Activated naive CD8-positive, alpha-beta T cell treated with anti-CD3 and anti-CD28 coated beads for 36 hours (primary cell): Measurements from ENCODE around the gene PLEKHA6. TPM values are rescaled to one million over a fixed set of nuclear protein-coding genes. Genes with fewer than 3 reads are reported as not detected.
A peak's percentile ranks its signal among the peaks of the same experiment; 100 is the strongest.

ENCODE experiments used
- DNase-seq: peaks from one replicate; pipeline ENCODE4 v3.0.0; 2021
- H3K27ac Mint-ChIP-seq: one replicate; pipeline ENCODE4 v1.8.0; 2022; ENCODE audit warnings: mild to moderate bottlenecking, moderate library complexity, mixed read lengths
- H3K27me3 Mint-ChIP-seq: one replicate; pipeline ENCODE4 v1.8.0; 2022; ENCODE audit warnings: mild to moderate bottlenecking, mixed read lengths
- H3K36me3 Mint-ChIP-seq: one replicate; pipeline ENCODE4 v1.8.0; 2021; ENCODE audit warnings: mild to moderate bottlenecking, mixed read lengths
- H3K4me1 Mint-ChIP-seq: one replicate; pipeline ENCODE4 v1.8.0; 2021; ENCODE audit warnings: mixed read lengths
- H3K4me3 Mint-ChIP-seq: one replicate; pipeline ENCODE4 v1.8.0; 2022; ENCODE audit warnings: mild to moderate bottlenecking, moderate library complexity, mixed read lengths
- H3K9me3 Mint-ChIP-seq: one replicate; pipeline ENCODE4 v1.8.0; 2022; ENCODE audit warnings: mixed read lengths
- total RNA-seq, 2 experiments: library from RNA; stranded (reverse); gene quantifications; one replicate each; pipeline ENCODE4 v1.2.3, GENCODE V29; 2021

The PLEKHA6 gene, protein sequence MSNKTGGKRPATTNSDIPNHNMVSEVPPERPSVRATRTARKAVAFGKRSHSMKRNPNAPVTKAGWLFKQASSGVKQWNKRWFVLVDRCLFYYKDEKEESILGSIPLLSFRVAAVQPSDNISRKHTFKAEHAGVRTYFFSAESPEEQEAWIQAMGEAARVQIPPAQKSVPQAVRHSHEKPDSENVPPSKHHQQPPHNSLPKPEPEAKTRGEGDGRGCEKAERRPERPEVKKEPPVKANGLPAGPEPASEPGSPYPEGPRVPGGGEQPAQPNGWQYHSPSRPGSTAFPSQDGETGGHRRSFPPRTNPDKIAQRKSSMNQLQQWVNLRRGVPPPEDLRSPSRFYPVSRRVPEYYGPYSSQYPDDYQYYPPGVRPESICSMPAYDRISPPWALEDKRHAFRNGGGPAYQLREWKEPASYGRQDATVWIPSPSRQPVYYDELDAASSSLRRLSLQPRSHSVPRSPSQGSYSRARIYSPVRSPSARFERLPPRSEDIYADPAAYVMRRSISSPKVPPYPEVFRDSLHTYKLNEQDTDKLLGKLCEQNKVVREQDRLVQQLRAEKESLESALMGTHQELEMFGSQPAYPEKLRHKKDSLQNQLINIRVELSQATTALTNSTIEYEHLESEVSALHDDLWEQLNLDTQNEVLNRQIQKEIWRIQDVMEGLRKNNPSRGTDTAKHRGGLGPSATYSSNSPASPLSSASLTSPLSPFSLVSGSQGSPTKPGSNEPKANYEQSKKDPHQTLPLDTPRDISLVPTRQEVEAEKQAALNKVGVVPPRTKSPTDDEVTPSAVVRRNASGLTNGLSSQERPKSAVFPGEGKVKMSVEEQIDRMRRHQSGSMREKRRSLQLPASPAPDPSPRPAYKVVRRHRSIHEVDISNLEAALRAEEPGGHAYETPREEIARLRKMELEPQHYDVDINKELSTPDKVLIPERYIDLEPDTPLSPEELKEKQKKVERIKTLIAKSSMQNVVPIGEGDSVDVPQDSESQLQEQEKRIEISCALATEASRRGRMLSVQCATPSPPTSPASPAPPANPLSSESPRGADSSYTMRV
- 1 to 10 TPM in 1 of 2 experiments, under 1 TPM in 1; 0.74 to 1.5 TPM for total RNA-seq

DNA sequence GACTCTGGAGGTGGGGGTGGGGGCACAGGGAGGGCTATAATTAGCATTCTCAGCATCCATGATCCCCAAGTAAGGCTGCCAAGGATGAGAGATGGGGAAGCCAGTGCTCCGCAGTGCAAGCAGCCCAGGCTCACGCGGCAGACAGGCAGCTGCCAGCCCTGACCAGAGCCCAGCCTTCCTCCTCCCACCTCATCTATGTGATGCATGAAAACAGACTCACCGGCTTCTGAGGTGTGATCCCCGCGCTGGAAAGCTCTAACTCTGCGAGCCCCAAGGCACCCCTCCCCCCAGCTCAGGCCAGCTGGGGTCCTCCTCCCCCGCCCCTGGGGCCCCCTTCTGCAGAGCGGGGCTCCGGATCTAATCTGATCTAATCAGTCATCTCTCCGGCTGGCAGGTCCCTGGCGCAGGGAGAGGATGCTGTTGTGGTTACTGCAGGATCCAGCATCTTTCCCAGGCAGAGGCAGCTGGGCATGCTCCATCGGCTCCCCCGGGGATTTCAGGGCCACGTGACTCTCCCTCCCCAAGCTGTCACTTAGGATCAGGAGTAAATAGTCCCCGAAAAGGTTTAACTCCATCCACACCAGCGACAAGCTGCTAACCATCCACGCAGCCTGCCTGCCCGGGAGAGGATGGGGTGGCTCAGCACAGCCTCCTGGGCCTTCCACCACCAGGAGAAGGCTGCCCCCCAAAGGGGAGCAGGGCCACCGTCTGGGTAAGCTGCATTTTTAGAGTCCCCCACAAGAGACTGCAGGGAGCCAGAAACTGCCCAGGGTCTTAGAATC lies at the start of gene PLEKHA6:
PLEKHA6 (minus strand) TSS at position 456 of the 782 bp plus-strand sequence. CDS start 86,202 bp downstream, outside the sequence.
- H3K27ac Mint-ChIP-seq = no peak within 1 kb of the TSS
- H3K9me3 Mint-ChIP-seq = no peaks in the 10 kb centered on the region
- H3K4me3 Mint-ChIP-seq = no peak within 1 kb of the TSS
- H3K36me3 Mint-ChIP-seq = no peaks in the 10 kb centered on the region
- DNase-seq = peak; percentile 35
- H3K4me1 Mint-ChIP-seq = peaks cover 16% of the 10 kb centered on the region
- peaks cover 10% of the 10 kb centered on the region for H3K27me3 Mint-ChIP-seq

DNA sequence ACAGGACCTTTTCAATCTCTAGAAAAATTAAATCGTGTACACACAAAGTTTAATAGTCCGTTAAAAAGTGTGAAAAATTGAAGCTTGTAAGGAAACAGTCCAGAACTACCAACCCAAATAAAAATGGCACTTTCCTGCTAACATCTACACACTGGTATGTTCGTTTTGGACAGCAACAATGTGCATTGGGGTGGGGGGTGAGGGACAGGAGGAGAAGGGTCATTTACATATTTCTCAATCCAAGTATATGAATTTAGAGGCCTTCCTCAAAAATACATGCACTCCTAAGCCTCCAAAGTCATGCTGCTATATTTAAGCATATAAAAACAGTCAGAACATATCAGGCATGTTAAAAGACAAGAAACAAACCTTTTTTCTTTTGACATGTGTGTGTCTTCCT lies 49.4 kb upstream of the PLEKHA6 start:
- peak overlapping the region; percentile 99 for H3K4me3 Mint-ChIP-seq
- H3K9me3 Mint-ChIP-seq = no peaks in the 10 kb centered on the region
- no peaks in the 10 kb centered on the region for H3K27me3 Mint-ChIP-seq
- peaks cover 25% of the 10 kb centered on the region for H3K4me1 Mint-ChIP-seq
- H3K27ac Mint-ChIP-seq = peak overlapping the region; percentile 100
- peaks cover 60% of the 10 kb centered on the region for H3K36me3 Mint-ChIP-seq
- no peak for DNase-seq

DNA sequence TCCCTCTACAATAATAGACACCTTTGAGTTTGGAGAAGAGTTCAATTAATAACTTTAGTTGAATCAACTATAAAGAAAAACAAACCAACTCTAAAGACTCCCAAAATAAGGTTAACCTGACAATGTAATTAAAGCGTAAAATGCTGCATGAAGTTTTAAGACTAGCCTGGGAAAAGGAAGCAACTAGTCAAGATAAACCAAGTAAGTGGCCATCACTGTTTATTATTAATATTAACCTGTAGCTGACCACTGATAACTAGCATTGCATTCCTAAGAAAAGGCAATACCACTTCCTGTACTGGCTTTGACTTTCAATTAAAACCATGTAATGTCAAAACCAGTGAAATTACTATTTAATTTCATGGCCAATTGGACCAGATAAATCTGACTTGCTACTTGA lies 48.9 kb upstream of the PLEKHA6 start:
- peaks cover 62% of the 10 kb centered on the region for H3K36me3 Mint-ChIP-seq
- no peak for DNase-seq
- no peaks in the 10 kb centered on the region for H3K27me3 Mint-ChIP-seq
- peak overlapping the region; percentile 99 for H3K4me3 Mint-ChIP-seq
- H3K9me3 Mint-ChIP-seq = no peaks in the 10 kb centered on the region
- H3K27ac Mint-ChIP-seq = peak overlapping the region; percentile 100
- peaks cover 30% of the 10 kb centered on the region for H3K4me1 Mint-ChIP-seq

DNA sequence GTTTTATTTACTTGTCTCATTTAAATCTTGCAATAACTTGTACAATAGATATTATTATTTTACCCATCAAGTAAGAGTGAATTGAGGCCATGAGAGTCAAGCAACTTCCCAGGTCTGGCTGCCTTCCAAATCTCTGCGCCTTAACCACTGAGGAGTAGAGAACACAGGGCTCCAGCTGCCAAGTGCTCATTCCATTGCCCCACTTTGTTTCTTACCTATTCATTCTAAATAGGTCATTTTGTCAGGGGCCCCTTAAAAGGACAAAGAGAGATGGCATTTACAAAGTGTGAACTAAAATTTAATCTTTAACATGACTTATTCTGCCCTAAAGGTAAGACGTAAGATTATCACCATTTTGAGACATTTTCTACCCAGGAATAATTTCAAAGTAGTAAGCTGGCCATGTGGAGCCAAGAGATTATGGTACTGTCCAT lies 48.4 kb upstream of the PLEKHA6 start:
- Mint-ChIP-seq H3K4me3 (peak overlapping the region; percentile 99), H3K27me3 (no peaks in the 10 kb centered on the region), H3K27ac (peak overlapping the region; percentile 100), H3K36me3 (peaks cover 62% of the 10 kb centered on the region), H3K4me1 (peaks cover 27% of the 10 kb centered on the region), H3K9me3 (no peaks in the 10 kb centered on the region)
- no peak for DNase-seq

DNA sequence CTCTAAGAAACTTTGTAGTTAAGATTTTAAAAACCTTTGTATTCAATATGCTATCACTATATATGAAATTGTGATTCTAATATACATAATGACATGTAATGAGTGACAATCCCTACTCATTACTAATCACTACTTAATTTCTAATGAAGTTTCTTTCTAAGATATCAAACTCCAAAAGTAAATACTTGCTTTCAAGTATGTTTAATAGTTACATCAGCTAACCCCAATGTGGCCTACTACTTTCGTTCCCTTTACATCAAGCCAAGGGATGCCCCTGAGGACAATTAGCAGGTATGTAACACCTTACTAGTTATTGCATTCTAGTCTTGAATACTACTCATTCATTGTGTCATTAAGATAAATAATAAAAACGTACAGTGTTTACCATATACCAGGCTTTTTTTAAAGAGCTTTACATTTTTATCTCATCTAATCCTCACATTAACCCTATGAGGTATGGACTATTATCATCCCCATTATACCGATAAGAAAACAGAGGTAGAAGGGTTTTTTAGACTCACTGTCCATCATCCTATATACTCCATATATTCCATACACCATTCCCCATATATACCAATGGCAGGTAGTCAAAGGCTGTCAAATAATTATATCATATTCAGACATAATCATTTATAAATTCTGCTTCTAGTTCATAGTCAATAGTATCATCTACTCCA lies 47.7 kb upstream of the PLEKHA6 start:
- Mint-ChIP-seq H3K4me1 (peaks cover 21% of the 10 kb centered on the region), H3K36me3 (peaks cover 62% of the 10 kb centered on the region), H3K27ac (peak overlapping the region; percentile 100), H3K4me3 (peak overlapping the region; percentile 99), H3K9me3 (no peaks in the 10 kb centered on the region), H3K27me3 (no peaks in the 10 kb centered on the region)
- DNase-seq = no peak

DNA sequence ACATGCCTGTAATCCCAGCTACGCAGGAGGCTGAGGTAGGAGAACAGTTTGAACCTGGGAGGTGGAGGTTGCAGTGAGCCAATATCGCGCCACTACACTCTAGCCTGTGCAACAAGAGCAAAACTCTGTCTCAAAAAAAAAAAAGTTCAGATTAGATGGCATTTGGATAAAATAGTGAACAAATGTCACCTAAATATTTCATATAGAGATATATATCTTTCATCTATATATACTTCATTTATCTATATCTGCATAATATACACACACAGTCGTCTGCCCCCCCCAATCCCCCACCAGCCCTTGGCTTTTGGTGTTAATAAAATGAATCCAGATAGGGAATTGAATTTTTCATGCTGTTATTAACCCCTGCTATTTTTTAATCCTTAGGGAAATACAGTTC lies 46.9 kb upstream of the PLEKHA6 start:
- H3K9me3 Mint-ChIP-seq = no peaks in the 10 kb centered on the region
- no peaks in the 10 kb centered on the region for H3K27me3 Mint-ChIP-seq
- peaks cover 19% of the 10 kb centered on the region for H3K4me1 Mint-ChIP-seq
- no peak for DNase-seq
- H3K27ac Mint-ChIP-seq = peak overlapping the region; percentile 100
- H3K4me3 Mint-ChIP-seq = peak overlapping the region; percentile 99
- H3K36me3 Mint-ChIP-seq = peaks cover 62% of the 10 kb centered on the region

DNA sequence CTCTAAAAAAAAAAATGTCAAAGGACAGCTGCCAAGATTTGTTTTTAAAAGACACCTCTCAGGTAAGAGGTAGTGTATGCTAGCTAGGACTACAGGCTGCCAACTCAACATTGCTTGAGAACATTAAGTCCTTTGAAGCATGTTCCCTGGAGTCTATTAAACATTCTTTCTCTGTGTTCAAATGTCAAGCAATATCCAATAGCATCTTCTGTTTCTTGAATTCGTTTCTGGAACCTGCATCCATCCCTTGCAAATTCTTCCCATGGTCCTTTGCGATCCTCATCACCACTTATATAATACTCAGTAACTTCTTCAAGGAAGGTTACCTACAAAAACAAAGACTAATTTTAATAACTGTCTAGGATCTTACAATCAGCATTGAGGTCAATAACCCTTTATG lies 46.3 kb upstream of the PLEKHA6 start:
- DNase-seq = no peak
- Mint-ChIP-seq H3K27ac (peak overlapping the region; percentile 70), H3K4me3 (peak overlapping the region; percentile 99), H3K27me3 (no peaks in the 10 kb centered on the region), H3K4me1 (peaks cover 19% of the 10 kb centered on the region), H3K36me3 (peaks cover 57% of the 10 kb centered on the region), H3K9me3 (no peaks in the 10 kb centered on the region)

DNA sequence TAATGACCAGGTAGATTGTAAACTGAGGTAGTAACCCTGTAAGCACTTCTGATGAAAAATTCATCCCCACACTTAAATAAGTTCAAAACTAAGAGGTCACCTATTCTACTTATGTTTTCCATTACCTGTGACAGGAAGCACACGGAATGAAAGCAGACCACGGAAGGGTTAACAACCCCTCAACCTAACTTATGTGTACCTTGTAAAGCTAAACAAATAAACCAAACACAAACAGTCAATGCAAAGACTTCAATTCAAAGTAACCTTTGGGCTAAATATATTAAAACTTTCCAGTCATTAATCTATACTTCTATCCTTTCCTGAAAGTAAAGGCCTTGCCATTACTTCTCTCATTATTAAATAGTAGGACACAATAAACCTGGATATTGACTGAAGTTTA lies 44.9 kb upstream of the PLEKHA6 start:
- no peaks in the 10 kb centered on the region for H3K9me3 Mint-ChIP-seq
- no peaks in the 10 kb centered on the region for H3K27me3 Mint-ChIP-seq
- peak overlapping the region; percentile 48 for H3K27ac Mint-ChIP-seq
- DNase-seq = no peak
- H3K4me3 Mint-ChIP-seq = peak overlapping the region; percentile 47
- H3K4me1 Mint-ChIP-seq = peaks cover 19% of the 10 kb centered on the region
- peaks cover 46% of the 10 kb centered on the region for H3K36me3 Mint-ChIP-seq

DNA sequence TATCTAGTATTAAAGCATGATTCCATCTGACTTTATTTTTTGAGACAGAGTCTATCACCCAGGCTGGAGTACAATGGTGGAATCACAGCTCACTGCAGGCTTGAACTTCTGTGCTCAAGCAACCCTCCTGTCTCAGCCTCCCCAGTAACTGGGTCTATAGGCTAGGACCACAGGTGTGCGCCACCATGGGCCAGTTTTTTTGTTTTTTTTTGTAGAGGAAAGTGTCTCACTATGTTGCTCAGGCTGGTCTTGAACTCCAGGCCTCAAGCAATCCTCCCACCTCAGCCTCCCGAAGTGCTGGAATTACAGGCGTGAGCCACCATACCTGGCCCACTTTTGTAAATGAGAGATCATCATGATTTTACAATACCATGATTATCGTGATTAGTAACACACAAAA lies 42.7 kb upstream of the PLEKHA6 start:
- H3K4me1 Mint-ChIP-seq = peaks cover 21% of the 10 kb centered on the region
- peaks cover 32% of the 10 kb centered on the region for H3K36me3 Mint-ChIP-seq
- DNase-seq = no peak
- no peaks in the 10 kb centered on the region for H3K9me3 Mint-ChIP-seq
- H3K27ac Mint-ChIP-seq = no peak overlapping the region
- no peak overlapping the region for H3K4me3 Mint-ChIP-seq
- no peaks in the 10 kb centered on the region for H3K27me3 Mint-ChIP-seq

DNA sequence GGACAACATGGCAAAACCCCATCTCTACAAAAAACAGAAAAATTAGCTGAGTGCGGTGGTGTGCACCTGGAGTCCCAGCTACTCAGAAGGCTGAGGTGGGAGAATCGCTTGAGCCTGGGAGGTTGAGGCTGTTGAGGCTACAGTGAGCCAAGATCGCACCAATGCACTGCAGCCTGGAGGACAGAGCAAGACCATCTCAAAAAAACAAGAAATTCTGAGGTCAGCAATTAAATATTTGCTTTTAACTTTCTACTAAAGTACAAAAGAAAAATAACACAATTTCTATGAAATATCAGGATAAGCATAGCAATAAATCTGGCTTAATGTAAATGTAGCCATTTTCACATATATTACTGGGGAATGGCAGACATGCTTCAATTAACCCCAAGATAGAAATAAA lies 42.0 kb upstream of the PLEKHA6 start:
- H3K4me1 Mint-ChIP-seq = peaks cover 21% of the 10 kb centered on the region
- H3K4me3 Mint-ChIP-seq = no peak overlapping the region
- no peaks in the 10 kb centered on the region for H3K9me3 Mint-ChIP-seq
- no peak overlapping the region for H3K27ac Mint-ChIP-seq
- H3K36me3 Mint-ChIP-seq = peaks cover 26% of the 10 kb centered on the region
- DNase-seq = no peak
- no peaks in the 10 kb centered on the region for H3K27me3 Mint-ChIP-seq

DNA sequence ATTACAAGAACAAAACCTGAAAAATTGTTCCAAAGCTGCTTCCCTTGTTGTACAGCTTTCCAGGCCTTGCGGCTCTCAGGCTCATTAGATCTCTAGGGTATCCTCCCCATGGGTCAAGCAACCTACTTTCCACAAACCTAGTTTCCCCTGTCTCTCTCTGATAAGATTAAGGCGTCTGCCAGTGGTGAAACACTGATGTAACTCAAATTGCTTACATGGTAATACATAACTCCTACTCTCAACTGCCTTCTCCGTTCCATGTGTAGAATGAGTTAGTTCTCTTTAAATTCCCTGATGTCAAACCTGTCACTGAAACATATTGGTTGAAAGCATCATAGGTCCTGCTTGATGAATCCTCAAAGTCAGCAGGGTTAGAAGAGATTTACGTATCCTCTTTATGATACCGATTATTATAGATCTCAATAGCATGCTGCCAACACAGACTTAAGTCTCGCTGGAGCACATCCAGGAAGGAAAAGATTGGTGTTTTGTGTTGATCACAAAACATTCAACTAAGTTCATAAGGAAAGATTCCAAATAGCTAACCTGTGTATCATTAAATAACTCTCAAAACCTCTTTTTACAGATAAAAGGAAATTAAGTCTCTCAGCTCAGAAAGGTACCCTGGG lies 41.3 kb upstream of the PLEKHA6 start:
- Mint-ChIP-seq H3K36me3 (peaks cover 25% of the 10 kb centered on the region), H3K9me3 (no peaks in the 10 kb centered on the region), H3K27me3 (no peaks in the 10 kb centered on the region), H3K27ac (peak overlapping the region; percentile 18), H3K4me1 (peaks cover 18% of the 10 kb centered on the region), H3K4me3 (no peak overlapping the region)
- DNase-seq = no peak

DNA sequence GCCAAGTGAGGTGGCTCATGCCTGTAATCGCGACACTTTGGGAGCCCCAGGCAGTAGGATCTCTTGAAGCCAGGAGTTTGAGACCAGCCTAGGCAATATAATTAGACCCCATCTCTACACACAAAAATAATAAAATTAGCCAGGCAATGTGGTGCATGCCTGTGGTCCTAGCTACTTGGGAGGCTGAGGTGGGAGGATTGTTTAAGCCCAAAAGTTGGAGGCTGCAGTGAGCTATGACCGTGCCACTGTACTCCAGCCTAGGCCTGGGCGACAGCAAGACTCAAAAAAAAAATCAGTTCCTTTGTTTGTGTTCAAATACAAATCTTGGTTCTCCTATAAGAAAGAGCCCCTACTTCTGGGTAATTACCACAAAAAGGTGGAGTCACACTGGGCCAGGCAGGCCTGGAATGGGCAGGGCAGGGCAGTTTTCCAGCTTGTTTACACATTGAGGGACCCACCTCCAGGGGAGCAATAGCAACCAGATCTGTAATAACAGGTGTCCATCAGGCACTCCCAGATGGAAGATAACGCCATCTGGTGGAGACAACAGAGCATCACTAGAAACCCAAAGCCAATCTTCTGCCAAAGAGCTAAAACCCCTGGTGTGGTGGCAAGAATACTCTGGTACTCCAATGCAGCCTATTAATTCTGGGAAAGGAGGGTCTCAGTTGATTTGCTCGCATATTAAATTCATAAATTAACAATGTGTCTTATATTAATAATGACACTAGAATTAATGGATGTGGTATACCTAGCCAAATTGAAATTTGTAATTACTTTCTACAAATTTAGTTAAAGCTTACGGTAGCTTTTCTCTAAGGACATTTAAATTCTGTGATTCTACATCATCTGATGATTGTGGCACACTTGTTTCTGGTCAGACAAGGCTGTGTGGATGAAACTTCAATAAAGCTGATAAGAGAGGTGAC lies 38.7 kb upstream of the PLEKHA6 start:
- Mint-ChIP-seq H3K27ac (peak overlapping the region; percentile 71), H3K27me3 (no peaks in the 10 kb centered on the region), H3K36me3 (peaks cover 26% of the 10 kb centered on the region), H3K4me1 (peaks cover 3% of the 10 kb centered on the region), H3K4me3 (no peak overlapping the region), H3K9me3 (no peaks in the 10 kb centered on the region)
- peak; percentile 52 for DNase-seq
